22Rv1 (cell line): ENCODE results near the gene ZBTB1.

ENCODE experiments used
- CTCF ChIP-seq: fragments of 450-650 bp; IDR thresholded peaks from 2 replicates; pipeline ENCODE4 v1.5.1; 2017; ENCODE audit warnings: mild to moderate bottlenecking
- ZFX ChIP-seq: fragments of 450-650 bp; IDR thresholded peaks from 2 replicates; pipeline ENCODE4 v1.6.1; 2017; ENCODE audit warnings: antibody characterized with exemption, borderline replicate concordance

GRCh38 chr14:64549791-64550620, 45.4 kb downstream of the ZBTB1 start, which contains the start of gene PPP1R36:
- no peak for TF ChIP-seq CTCF
- no peak for TF ChIP-seq ZFX
